UCSD-AML1 (cell line): ENCODE results near the gene ATOX1.
"Not testable (repeated sequence)": the region's sequence is repeated elsewhere in the genome, so short reads cannot be mapped to it uniquely, and the experiment has no call there.

Experiments used
- DNase-seq: peaks from one replicate; lab custom pipeline; 2025; ENCODE audit not compliant: unreplicated experiment; lab: John Stamatoyannopoulos, UW

Gene ATOX1

DNA sequence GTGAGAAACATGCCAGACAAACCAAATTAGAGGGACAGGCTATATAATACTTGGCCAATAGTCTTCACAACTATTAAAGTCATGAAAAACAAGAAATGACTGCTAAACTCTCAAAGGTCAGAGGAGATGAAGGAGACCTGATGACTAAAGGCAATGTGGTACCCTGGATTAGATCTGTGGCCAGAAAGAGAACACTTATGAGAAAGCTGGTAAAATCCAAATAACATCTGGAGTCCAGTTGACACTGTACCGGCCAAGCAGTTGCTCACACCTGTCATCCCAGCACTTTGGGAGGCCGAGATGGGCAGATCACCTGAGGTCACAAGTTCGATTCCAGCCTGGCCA lies 24.4 kb downstream of the ATOX1 start:
- no peak for DNase-seq

DNA sequence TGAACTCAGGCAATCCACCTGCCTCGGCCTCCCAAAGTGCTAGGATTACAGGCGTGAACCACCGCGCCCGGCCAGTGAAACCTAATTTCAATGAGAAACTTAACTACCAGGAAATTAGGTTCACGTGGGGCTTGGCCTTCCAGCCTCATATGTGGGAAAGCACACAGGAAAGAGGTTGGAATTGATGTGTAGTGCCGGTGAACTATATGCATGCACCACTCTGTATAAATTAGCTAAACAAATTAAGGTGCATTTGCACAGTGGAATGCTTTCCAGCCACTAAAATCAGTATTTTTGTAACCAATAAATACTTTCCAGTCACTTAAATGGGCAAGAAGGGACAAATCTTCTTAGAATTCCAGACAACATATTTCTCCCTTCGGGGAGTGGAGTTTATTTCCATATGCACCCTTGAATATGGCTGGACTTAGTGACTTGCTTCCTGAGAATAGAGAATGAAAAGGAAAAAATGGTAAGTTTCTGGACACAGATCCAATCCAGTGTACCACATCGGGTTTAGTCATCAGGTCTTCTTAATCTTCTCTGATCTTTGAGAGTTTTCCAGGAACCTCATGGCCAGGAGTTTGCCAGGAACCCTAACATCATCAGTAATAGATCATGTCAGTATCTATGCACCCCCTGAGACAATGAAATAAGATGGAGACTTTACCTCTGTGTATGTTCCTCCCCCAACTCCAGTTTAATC lies 24.9 kb downstream of the ATOX1 start:
- no peak for DNase-seq

DNA sequence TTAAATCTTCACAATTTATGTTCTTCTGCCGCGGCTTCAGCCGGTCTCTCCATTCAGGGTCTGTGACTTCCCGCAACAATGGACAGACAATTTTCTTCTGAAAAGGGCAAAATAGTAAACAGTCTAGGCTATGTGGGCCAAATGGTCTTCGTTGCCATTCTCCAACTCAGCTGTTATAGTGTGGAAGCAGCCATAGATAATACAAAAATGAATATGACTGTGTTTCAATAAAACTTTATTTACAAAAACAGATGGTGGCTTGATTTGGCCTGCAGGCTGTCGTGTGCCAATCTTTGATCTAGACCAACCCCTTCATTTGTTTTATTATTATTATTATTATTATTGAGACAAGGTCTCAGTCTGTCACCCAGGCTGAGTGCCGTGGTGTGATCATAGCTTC lies 28.1 kb downstream of the ATOX1 start:
- no peak for DNase-seq

- not testable (repeated sequence) for DNase-seq
Measured at GRCh38 chr5:151729597-151729996, 28.8 kb downstream of the ATOX1 start.

GRCh38 chr5:151724360-151724759 lies 34.1 kb downstream of the ATOX1 start:
- DNase-seq: no peak

DNA sequence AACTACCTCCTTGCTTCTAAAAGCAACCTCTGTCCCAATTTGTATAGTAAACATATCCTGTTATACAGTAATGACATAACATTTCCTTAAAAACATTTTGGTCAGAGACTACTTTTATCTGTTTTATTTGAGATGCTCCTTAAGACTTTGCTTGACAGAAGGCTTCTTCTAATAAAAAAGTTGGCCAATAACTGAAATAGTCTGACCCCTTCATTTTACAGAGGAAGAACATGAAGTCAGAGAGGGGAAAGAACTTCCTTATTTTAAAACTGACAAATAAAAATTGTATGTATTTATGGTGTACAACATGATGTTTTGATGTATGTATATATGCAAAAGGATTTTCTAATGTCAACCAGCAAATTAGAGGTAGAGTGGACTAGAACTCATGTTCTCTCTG lies 35.9 kb downstream of the ATOX1 start:
- no peak for DNase-seq

DNA sequence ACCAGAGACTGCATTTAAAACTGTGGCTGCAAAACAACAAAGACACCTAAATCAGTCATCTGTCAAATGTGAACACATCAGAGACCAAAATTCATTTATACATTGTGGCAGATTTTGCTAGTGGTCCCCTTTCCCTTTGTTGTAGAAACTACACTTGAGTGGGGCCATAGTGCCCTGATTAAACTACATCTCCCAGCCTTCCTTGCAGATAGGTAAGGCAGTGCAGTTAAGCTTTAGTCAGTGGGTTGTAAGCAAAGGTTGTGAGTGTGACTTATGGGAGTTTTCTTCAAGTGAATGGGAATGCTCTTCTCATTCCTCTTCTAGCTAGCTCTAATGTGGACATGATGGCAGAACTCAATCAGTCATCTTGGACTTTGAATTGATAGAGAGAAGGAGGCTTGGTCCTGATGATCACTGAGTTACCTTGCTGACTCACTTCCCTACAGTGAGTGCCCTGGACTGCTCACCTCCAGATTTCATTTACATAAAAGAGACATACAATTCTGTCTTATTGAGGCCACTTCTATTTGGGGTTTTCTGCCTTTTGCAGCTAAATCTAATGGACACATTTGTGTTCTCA lies 36.5 kb downstream of the ATOX1 start:
- no peak for DNase-seq

DNA sequence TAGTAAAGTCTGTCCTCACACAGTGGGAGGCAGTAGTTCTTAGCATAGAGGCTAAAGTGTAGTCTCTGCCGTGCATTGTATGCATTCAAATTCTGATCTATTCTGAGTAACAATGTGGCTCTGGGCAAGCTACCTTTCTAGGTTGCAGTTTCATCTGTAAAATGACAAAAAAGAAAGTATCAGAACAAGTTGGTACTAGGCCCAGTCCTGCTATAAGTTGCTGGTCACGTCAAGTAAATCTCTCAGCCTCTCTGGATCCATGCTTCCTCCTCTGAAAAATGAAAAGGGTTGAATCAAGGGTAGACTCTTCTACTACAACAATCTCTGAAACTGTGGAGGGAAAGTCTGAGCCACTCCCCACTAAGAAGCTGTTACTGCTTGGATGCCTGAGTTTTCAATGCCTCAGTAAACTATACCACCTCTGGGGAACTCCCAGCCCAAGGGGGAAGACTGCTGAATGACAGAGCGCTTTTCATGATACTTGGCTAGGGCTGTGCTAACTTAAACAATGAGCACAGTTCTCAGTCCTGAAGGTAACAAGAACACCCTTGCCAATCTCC lies 37.3 kb downstream of the ATOX1 start:
- no peak for DNase-seq

- no peak for DNase-seq
Measured at GRCh38 chr5:151720215-151720614, 38.2 kb downstream of the ATOX1 start.

GRCh38 chr5:151719228-151720000 lies 39.0 kb downstream of the ATOX1 start:
- DNase-seq: peak; percentile 35

- no peak for DNase-seq
Measured at GRCh38 chr5:151718646-151719045, 39.8 kb downstream of the ATOX1 start.

GRCh38 chr5:151718153-151718552 lies 40.3 kb downstream of the ATOX1 start:
- no peak for DNase-seq

DNA sequence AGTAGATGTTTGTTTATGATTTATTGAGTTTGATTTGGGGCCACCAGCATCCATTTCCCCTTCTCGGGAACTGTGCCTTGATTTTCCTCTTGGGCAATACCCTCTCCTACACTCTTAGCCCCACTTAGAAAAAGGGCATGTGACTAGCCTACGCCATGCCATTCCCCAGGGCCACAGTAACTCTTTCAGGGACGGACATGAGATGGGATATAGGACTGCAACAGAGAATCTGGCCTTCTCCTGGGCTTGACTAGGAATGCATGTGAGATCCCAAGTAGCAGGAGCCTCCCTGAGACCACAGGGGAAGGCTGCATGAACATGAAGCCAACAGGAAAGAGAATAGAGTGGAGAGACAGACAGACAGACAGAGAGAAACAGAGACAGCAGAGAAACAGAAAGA lies 41.0 kb downstream of the ATOX1 start:
- DNase-seq: no peak

DNA sequence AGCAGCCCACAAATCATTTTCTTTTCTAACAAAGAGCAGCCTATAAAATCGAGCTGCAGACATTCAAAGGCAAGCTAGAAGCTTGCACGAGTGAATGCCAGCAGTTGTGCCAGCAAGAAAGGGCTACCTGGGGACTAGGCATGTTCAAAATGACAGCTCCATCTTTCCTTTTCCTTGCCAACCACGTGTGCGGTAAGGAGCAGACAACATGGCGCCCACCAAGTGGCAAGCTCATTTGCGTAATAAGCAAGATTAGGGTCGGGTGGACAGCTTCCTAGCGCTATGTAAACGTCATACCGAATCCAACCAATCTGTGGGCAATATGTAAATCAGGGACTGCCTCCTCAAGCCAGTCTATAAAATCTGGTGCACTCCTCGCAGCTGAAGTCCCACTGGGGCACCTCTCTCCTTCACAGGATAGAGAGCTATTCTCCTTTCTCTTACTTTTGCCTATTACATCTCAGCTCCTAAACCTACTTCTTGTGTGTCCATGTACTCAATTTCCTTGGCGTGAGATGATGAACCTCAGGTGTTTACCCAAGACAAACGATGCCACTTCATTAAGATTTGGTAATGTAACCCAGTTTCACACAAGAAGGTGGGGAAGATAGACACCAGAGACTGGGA lies 49.2 kb downstream of the ATOX1 start:
- no peak for DNase-seq

GRCh38 chr5:151708126-151708525 lies 50.3 kb downstream of the ATOX1 start:
- no peak for DNase-seq

- no peak for DNase-seq
Measured at GRCh38 chr5:151707567-151707966, 50.9 kb downstream of the ATOX1 start.

DNA sequence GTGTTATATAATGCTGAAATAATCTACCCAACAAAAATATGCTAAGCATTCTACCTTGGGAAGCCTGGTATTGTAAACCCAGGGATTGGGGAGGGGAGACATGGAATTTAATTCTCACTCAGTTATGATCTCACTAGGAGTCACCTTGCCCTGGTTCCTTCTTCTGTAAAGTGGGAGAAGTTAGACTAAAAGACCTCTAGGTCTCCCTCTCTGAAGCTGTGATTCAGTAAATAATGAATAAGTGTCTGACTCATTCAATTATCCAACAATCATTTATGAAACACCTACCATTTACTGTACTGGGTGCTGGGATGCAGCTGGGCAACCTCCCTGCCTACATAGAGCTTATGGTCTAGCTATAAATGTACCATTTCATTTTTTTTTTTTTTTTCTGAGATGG lies 51.5 kb downstream of the ATOX1 start:
- DNase-seq: no peak

DNA sequence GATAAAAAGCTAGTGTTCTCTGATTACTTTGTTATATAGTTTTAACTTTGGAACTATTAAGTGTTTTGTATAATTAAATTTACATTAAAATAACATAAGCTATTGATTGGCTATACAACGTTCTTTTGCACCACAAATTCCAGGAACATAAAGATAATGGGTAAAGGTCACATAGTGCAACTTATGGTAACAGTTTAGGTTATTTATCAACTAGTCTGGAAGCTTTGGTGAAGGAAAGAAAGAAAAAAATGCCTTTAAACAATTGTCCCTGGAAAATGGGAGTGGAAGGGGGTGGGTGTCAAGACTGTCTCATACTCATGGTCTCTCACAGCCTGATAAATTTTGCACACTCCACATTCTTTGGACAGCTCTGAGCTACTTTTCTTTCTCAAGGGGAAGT lies 54.7 kb downstream of the ATOX1 start:
- DNase-seq: no peak

- DNase-seq: no peak
Measured at GRCh38 chr5:151703227-151703626, 55.2 kb downstream of the ATOX1 start.

GRCh38 chr5:151700820-151701219 lies 57.6 kb downstream of the ATOX1 start:
- DNase-seq: no peak

DNA sequence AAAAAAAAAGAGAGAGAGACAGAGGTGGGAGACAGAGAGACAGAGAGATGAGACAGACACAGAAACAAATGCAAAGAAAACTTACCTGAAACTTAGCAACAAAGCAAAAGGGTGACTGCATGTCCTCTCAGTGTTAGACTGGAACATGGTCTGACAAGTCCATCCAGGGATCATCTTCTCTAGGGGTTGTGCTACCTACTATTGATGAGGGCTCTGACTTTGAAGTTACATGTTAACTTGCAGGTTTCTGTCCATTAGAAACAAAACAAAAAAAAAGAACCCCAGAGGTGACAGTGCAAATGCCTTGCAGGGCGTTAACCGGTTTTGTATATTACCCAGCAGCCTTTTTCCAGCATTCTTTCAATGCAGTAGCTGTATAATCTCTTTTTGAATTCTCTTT lies 58.1 kb downstream of the ATOX1 start:
- DNase-seq: no peak
